Smooth muscle cell (in vitro differentiated cells): ENCODE results near the gene ACOT7. TPM values are rescaled to one million over a fixed set of nuclear protein-coding genes. Genes with fewer than 3 reads are reported as not detected.

ENCODE experiments used
- DNase-seq: peaks from one replicate; lab custom pipeline; 2025; ENCODE audit not compliant: unreplicated experiment; lab: John Stamatoyannopoulos, UW
- H2AFZ ChIP-seq: fragments of 200-600 bp; sonication (generic); 2 replicates; pipeline ENCODE4 v1.6.0; 2016; ENCODE audit warnings: antibody characterized with exemption, low read depth, mild to moderate bottlenecking
- H3F3A ChIP-seq: fragments of 200-600 bp; sonication (generic); 2 replicates; pipeline ENCODE4 v1.6.0; 2017; ENCODE audit warnings: antibody characterized with exemption, low read depth
- H3K27ac ChIP-seq: fragments of 200-600 bp; sonication (generic); 2 replicates; pipeline ENCODE4 v1.5.1; 2016; ENCODE audit warnings: low read depth, mild to moderate bottlenecking
- H3K27me3 ChIP-seq: fragments of 200-600 bp; sonication (generic); 2 replicates; pipeline ENCODE4 v1.6.1; 2016; ENCODE audit warnings: low read depth, mild to moderate bottlenecking
- H3K36me3 ChIP-seq: fragments of 200-600 bp; sonication (generic); 2 replicates; pipeline ENCODE4 v1.5.1; 2016; ENCODE audit warnings: low read depth
- H3K4me1 ChIP-seq: fragments of 200-600 bp; sonication (generic); 2 replicates; pipeline ENCODE4 v1.5.1; 2016; ENCODE audit warnings: low read depth
- H3K4me2 ChIP-seq: fragments of 200-600 bp; sonication (generic); 2 replicates; pipeline ENCODE4 v1.6.0; 2016; ENCODE audit warnings: mild to moderate bottlenecking
- H3K4me3 ChIP-seq: fragments of 200-600 bp; sonication (generic); 2 replicates; pipeline ENCODE4 v1.5.1; 2016; ENCODE audit warnings: mild to moderate bottlenecking
- H3K79me2 ChIP-seq: fragments of 200-600 bp; sonication (generic); 2 replicates; pipeline ENCODE4 v1.6.0; 2016; ENCODE audit warnings: low read depth, mild to moderate bottlenecking
- H3K9ac ChIP-seq: fragments of 200-600 bp; sonication (generic); 2 replicates; pipeline ENCODE4 v1.6.0; 2016; ENCODE audit warnings: low read depth
- H3K9me3 ChIP-seq: fragments of 200-600 bp; sonication (generic); replicated peaks from 2 replicates; pipeline ENCODE4 v1.5.1; 2016; ENCODE audit warnings: low read depth
- H4K20me1 ChIP-seq: fragments of 200-600 bp; sonication (generic); 2 replicates; pipeline ENCODE4 v1.6.0; 2016; ENCODE audit warnings: low read depth
- WGBS: methylation state at CpG from one replicate; pipeline ENCODE4 v1.1.7; 2016; ENCODE audit warnings: low lambda C conversion rate; 5-methylcytosine and 5-hydroxymethylcytosine counted together
- polyA plus RNA-seq: library from polyadenylated mRNA; unstranded; fragments of >200 nt; fragmentation: Nextera tagmentation; extraction: Ambion mirVana; gene quantifications from 2 replicates; pipeline ENCODE4 v1.2.1, GENCODE V29; 2016
- total RNA-seq: library from RNA; depleted of rRNA; stranded (reverse); fragments of >200 nt; gene quantifications from 2 replicates; pipeline ENCODE4 v1.2.3, GENCODE V29; 2014
- TF ChIP-seq, protein P1 (sequence below): fragments of 200-600 bp; sonication (generic); IDR thresholded peaks from 2 replicates; pipeline ENCODE4 v1.5.1; 2017; ENCODE audit warnings: borderline replicate concordance, mild to moderate bottlenecking, antibody characterized with exemption; ENCODE audit not compliant: insufficient read depth, poor library complexity, severe bottlenecking

ACOT7 gene
- total and polyA plus RNA-seq, 2 experiments from 2014 or later = 19.5 to 53.8 TPM

DNA sequence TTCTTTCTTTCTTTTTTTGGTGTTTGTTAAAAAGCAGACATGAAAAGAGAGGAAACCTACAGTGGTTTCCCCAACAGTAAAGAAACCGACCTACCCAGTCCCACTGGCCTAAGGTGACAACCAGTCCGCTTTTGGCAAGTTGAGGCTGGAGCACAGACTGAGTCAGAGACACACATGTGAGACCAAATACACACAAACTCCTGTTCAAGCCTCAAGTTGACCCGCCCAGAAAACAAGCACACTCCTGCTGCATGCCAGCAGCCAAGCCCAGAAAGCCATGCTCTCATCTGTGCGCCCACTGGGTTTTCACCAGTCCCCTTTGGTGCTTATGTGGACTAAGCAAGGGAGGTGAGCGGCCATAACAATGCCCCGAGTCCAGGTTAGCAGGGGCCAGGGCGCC, 68.1 kb downstream of the ACOT7 start:
- 93% methylated on average over 7 of the region's 7 CpGs for WGBS
- Histone ChIP-seq H3K4me2 (no peak overlapping the region), H2AFZ (no peak overlapping the region), H4K20me1 (no peaks in the 10 kb centered on the region), H3K4me1 (no peaks in the 10 kb centered on the region), H3K27ac (no peak overlapping the region), H3K79me2 (no peaks in the 10 kb centered on the region), H3F3A (no peaks in the 10 kb centered on the region), H3K4me3 (no peak overlapping the region), H3K36me3 (no peaks in the 10 kb centered on the region), H3K9ac (no peak overlapping the region), H3K27me3 (no peaks in the 10 kb centered on the region), H3K9me3 (no peaks in the 10 kb centered on the region)
- DNase-seq = no peak
- TF ChIP-seq, protein P1, sequence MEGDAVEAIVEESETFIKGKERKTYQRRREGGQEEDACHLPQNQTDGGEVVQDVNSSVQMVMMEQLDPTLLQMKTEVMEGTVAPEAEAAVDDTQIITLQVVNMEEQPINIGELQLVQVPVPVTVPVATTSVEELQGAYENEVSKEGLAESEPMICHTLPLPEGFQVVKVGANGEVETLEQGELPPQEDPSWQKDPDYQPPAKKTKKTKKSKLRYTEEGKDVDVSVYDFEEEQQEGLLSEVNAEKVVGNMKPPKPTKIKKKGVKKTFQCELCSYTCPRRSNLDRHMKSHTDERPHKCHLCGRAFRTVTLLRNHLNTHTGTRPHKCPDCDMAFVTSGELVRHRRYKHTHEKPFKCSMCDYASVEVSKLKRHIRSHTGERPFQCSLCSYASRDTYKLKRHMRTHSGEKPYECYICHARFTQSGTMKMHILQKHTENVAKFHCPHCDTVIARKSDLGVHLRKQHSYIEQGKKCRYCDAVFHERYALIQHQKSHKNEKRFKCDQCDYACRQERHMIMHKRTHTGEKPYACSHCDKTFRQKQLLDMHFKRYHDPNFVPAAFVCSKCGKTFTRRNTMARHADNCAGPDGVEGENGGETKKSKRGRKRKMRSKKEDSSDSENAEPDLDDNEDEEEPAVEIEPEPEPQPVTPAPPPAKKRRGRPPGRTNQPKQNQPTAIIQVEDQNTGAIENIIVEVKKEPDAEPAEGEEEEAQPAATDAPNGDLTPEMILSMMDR = no peak

DNA sequence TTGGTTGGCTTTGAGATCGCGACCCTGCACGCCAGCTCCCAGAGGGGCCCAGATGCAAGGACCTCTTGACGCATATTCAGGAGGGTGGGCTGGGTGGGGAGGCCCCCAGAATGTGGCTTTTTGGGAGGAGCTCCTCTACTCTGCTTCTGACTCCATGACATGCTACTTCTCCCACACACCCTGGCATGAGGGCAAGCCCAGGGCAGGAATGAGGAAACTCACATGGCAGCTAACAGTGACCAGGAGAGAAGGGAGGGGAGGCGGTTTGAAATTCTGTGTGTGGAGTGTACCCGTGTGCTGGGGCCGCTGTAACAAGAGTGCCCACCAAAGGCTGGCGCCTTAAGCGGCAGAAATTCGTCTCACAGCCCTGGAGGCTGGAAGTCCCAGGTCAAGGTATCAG, 71.4 kb downstream of the ACOT7 start:
- no peaks in the 10 kb centered on the region for H4K20me1 ChIP-seq
- H3K9ac ChIP-seq = no peak overlapping the region
- no peak overlapping the region for H2AFZ ChIP-seq
- no peaks in the 10 kb centered on the region for H3K36me3 ChIP-seq
- no peaks in the 10 kb centered on the region for H3K79me2 ChIP-seq
- no peaks in the 10 kb centered on the region for H3F3A ChIP-seq
- H3K27ac ChIP-seq = no peak overlapping the region
- TF ChIP-seq, protein P1 = no peak
- no peak overlapping the region for H3K4me3 ChIP-seq
- no peak overlapping the region for H3K4me2 ChIP-seq
- H3K4me1 ChIP-seq = no peaks in the 10 kb centered on the region
- WGBS = 100% methylated on average over 10 of the region's 10 CpGs
- no peaks in the 10 kb centered on the region for H3K9me3 ChIP-seq
- DNase-seq = no peak
- no peaks in the 10 kb centered on the region for H3K27me3 ChIP-seq

DNA sequence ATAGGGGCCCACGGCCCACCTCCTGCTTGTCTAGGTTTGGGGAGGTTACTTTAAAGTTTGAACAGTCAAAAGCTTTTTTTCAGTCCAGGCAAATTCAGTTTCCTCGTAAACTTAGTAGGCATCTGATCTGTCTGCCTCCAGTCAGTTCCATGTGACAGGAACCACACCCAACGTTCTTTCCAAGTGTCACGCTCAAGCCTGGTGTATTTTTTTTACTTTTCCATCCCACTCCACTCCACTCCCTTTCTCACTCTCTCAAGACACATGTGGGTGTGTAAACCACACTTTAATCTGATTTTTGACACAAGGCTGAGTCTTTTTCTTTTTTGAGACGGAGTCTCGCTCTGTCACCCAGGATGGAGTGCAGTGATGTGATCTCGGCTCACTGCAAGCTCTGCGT, 72.4 kb downstream of the ACOT7 start:
- Histone ChIP-seq H3K27me3 (no peaks in the 10 kb centered on the region), H2AFZ (no peak overlapping the region), H3F3A (peaks cover 4% of the 10 kb centered on the region), H3K36me3 (no peaks in the 10 kb centered on the region), H3K9me3 (no peaks in the 10 kb centered on the region), H3K9ac (no peak overlapping the region), H3K4me3 (no peak overlapping the region), H4K20me1 (no peaks in the 10 kb centered on the region), H3K79me2 (no peaks in the 10 kb centered on the region), H3K4me1 (no peaks in the 10 kb centered on the region), H3K27ac (no peak overlapping the region), H3K4me2 (no peak overlapping the region)
- DNase-seq = no peak
- TF ChIP-seq, protein P1 = no peak
- 71% methylated on average over 8 of the region's 8 CpGs for WGBS

DNA sequence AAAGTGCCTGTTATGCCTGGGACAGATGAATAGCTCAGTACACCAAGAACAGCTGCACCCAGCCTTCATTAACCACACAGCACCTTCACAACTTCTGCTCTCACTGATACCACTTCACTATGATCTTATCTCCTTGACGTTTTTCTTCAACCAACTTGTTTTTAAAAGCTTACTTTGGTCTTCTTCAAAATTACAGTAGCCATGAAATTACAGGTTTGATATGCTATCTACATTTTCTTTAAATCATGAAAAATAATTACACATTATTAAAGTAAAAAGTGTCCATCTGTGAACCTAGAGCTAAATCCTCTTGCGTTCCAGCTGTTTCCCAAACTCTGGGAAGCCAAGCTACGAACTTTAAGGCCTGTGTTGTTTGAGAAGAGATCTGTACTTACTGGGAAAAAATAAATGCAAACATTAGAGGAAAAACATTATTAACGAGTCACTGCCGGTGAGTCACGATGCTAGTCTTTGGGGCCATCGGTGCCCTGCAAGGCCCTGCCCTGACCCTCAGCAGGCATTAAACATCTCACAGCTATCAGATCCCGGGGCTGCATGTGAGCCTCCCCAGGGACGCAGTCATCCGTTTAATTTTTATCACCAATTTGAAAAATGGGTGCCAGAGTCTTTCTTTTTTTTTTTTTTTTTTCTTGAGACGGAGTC, 76.3 kb downstream of the ACOT7 start:
- H3K4me2 ChIP-seq = no peak overlapping the region

More for the DNA sequence above, 76.3 kb downstream of the ACOT7 start:
- 30% methylated on average over 11 of the region's 11 CpGs for WGBS
- Histone ChIP-seq H3K36me3 (no peaks in the 10 kb centered on the region), H3K27me3 (no peaks in the 10 kb centered on the region), H4K20me1 (no peaks in the 10 kb centered on the region), H3K9ac (no peak overlapping the region), H3K4me1 (no peaks in the 10 kb centered on the region), H3K27ac (peak overlapping the region; percentile 50), H2AFZ (no peak overlapping the region), H3K9me3 (no peaks in the 10 kb centered on the region), H3K79me2 (no peaks in the 10 kb centered on the region), H3F3A (peaks cover 4% of the 10 kb centered on the region), H3K4me3 (no peak overlapping the region)
- TF ChIP-seq, protein P1 = no peak
- DNase-seq = no peak
